ENCODE measurements around the gene SBNO2.

DNA sequence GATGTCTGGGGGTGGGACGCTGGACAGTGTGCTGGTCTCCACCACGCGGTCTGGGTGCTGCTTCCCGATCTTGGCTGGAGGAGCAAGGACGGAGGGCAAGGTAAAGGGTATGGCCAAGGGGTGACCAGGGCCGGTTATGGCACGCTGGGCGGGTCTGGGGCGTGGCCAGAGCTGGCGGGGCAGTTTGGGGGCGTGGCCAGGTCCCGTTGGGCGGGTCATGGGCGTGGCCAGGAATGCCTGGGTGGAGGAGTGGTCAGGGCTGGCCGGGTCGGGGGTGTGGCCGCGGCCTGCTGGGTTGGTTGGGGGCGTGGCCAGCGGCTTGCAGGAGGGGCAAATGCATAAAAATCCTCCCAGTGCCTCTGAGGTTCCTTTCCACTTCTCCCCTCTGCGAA lies 51.1 kb downstream of the SBNO2 start:
- no peak for TF ChIP-seq SMC3 (IDR thresholded peaks at IDR 0.05; ENCODE audit: low read depth, low read length)
- no peak for TF ChIP-seq POLR2A (IDR thresholded peaks at IDR 0.05; ENCODE audit: low read depth, low read length)
- TF ChIP-seq, protein P1, sequence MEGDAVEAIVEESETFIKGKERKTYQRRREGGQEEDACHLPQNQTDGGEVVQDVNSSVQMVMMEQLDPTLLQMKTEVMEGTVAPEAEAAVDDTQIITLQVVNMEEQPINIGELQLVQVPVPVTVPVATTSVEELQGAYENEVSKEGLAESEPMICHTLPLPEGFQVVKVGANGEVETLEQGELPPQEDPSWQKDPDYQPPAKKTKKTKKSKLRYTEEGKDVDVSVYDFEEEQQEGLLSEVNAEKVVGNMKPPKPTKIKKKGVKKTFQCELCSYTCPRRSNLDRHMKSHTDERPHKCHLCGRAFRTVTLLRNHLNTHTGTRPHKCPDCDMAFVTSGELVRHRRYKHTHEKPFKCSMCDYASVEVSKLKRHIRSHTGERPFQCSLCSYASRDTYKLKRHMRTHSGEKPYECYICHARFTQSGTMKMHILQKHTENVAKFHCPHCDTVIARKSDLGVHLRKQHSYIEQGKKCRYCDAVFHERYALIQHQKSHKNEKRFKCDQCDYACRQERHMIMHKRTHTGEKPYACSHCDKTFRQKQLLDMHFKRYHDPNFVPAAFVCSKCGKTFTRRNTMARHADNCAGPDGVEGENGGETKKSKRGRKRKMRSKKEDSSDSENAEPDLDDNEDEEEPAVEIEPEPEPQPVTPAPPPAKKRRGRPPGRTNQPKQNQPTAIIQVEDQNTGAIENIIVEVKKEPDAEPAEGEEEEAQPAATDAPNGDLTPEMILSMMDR (conservative IDR thresholded peaks at IDR 0.05; ENCODE audit: low read depth, low read length) = no peak
- TF ChIP-seq CEBPB (IDR thresholded peaks at IDR 0.05; ENCODE audit: low read depth, low read length) = no peak

All from IMR-90 (cell line).